ENCODE results near the gene RFWD3.

RFWD3 gene

GRCh38 chr16:74577882-74578366, 88.8 kb downstream of the RFWD3 start:
- DNase-seq: peak; percentile 12

- DNase-seq: no peak
These were observed 90.7 kb downstream of the RFWD3 start for GRCh38 chr16:74575807-74576643.

- DNase-seq: no peak
These were observed 91.4 kb downstream of the RFWD3 start for GRCh38 chr16:74575175-74575806.

GRCh38 chr16:74574146-74574545, 92.5 kb downstream of the RFWD3 start:
- DNase-seq: no peak

- no peak for DNase-seq
These were observed 93.1 kb downstream of the RFWD3 start for GRCh38 chr16:74573622-74574021.
